Brain microvascular endothelial cell (primary cell): ENCODE results near the gene TRMT2A.

Experiments
- DNase-seq: peaks from one replicate; pipeline ENCODE4 v3.0.0-alpha.2; 2020
- H3K27ac ChIP-seq: fragments of 250-450 bp; sonication (Bioruptor Pico); 2 replicates; pipeline ENCODE4 v1.5.1; 2020; ENCODE audit warnings: mild to moderate bottlenecking, moderate library complexity
- H3K27me3 ChIP-seq: fragments of 250-450 bp; sonication (Bioruptor Pico); replicated peaks from 2 replicates; pipeline ENCODE4 v1.5.1; 2020; ENCODE audit warnings: mild to moderate bottlenecking
- H3K36me3 ChIP-seq: fragments of 250-450 bp; sonication (Bioruptor Pico); replicated peaks from 2 replicates; pipeline ENCODE4 v1.5.1; 2020; ENCODE audit warnings: mild to moderate bottlenecking
- H3K4me3 ChIP-seq: 2 replicates; pipeline ENCODE4 v1.5.1; 2011; ENCODE audit warnings: low read depth, mild to moderate bottlenecking, control low read depth, low read length, moderate library complexity
- CTCF ChIP-seq: IDR thresholded peaks from 2 replicates; pipeline ENCODE4 v1.5.1; 2011; ENCODE audit warnings: low read depth, mild to moderate bottlenecking, moderate library complexity, low read length, control low read depth, inconsistent platforms; ENCODE audit errors: missing control alignments
- in situ Hi-C: cut with HindIII; loops from 2 replicates; pipeline ENCODE4 v1.10.0; 2017; ENCODE audit warnings: low sequenced_read_pairs, low pct_ligation_motif_present

TRMT2A gene

GRCh38 chr22:20127318-20127868, 10.4 kb upstream of the TRMT2A start:
- no peak for DNase-seq
- Histone ChIP-seq H3K27me3 (no peaks in the 10 kb centered on the region), H3K4me3 (no peak overlapping the region), H3K36me3 (peaks cover 45% of the 10 kb centered on the region), H3K27ac (no peak overlapping the region)
- TF ChIP-seq CTCF = no peak
- in situ Hi-C loops = no loop called here

DNA sequence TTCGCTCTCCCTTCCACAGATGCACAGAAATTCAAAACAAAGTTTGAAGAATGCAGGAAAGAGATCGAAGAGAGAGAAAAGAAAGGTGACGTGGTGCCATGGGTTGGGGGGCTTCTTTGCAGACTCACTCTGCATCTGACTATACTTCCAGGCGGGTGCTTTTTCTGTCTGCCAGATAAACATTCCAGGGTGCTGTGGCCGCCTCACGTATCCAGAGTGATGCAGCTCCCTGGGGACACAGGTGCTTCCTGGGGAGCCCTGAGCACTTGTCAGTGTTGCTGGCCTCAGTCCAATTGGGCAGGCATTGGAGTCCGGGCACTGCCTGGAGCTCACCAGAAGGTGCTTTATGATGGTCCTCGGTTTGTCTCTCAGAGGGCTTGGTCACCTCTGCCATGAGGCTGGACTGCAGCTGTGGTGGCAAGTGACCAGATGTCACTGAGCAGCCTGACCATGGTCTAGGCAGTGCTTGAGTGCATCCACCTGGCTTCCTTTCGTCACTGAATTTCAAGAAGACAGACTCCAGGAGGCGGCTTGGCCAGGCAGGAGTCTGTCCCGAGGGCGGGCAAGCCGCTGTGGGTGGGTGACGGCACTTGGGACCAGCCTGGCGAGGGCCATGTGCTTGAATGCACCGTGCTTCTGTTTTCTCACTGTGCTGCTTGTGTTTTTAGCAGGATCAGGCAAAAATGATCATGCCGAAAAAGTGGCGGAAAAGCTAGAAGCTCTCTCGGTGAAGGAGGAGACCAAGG, 9.4 kb upstream of the TRMT2A start:
- TF ChIP-seq CTCF = no peak
- DNase-seq = no peak
- H3K4me3 ChIP-seq = no peak overlapping the region
- no peaks in the 10 kb centered on the region for H3K27me3 ChIP-seq
- H3K27ac ChIP-seq = no peak overlapping the region
- peaks cover 50% of the 10 kb centered on the region for H3K36me3 ChIP-seq
- in situ Hi-C loops = no loop called here

DNA sequence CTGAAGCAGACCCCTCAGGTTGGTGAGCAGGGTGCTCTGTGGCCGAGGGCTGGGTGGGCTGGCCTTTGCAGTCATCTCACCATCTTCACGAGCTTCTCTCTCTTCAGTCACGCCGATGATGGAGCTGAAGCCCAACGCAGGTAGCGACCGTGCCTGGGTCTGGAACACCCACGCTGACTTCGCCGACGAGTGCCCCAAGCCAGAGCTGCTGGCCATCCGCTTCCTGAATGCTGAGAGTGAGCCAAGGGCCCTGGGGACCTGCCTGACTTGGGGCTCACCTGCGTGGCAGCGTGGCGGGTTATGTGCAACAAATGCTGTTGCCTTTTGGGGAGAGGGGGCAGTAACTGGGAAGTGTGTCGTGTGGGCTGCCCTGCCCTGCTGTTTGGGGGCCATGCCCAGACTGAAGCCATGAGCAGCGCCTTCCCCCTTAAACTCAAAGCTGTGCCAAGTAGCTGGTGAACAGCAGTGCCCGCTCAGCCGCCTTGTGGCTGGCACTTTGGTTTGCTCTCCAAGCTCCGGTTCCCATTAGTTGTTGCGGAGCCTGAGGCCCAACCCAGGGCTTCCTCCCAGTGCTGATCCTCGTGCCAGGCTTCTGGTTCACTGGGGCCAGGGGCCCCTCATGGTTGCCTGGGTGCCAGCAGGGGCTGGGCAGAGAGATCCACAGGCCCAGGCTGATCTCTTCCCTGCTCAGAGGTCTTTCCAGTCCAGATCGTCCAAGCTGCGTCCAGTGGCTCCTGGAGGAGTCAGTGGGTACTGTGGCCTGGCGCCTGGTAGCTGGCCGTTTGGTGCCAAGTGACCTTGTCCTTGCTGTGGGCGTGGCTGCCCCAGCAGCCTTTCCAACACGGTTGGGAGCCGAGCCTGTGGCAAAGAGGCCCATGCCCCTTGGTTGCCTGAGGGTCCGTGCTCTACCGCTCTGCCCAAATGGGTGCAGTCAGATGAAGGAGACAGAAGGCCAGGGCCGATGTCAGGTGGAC, 8.5 kb upstream of the TRMT2A start:
- peaks cover 57% of the 10 kb centered on the region for H3K36me3 ChIP-seq
- no peak for DNase-seq
- no peak overlapping the region for H3K27ac ChIP-seq
- no peak for TF ChIP-seq CTCF
- H3K4me3 ChIP-seq = no peak overlapping the region
- in situ Hi-C loops = no loop called here
- no peaks in the 10 kb centered on the region for H3K27me3 ChIP-seq

DNA sequence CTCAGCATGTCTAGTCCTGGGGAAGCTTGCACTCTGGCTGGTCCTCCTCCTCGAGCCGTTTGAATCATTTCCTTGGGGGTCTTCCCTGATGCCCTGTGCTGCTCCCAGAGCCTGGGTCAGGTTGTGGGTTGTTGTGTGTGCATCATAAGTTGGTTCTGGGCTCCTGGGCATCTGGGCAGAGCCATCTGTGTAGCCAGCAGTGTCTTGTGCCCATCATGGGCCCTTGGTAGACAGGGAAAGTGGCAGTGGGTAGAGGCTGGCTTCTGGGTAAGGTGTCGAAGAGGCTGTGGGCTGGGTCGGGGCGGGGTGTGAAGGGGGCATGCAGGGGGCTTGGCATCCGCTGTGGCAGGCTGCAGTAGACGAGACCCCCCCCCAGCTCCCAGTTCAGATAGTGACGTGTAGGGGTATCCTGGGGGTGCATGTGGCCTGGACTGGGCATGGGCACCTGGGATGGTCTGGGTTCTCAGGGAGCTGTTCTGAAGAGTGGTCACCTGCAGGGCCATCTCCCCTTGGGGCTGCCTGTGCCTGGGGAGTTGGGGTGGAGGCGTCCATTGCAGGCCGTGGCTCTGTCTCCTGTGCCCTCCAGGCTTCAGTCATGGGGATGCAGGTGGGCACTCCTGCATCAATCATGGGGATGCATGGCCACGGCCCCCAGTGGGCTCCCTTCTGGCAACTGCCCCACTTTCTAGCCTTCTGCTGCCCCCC, 7.2 kb upstream of the TRMT2A start:
- TF ChIP-seq CTCF = no peak
- Histone ChIP-seq H3K27me3 (no peaks in the 10 kb centered on the region), H3K4me3 (no peak overlapping the region), H3K36me3 (peaks cover 70% of the 10 kb centered on the region), H3K27ac (no peak overlapping the region)
- no peak for DNase-seq
- in situ Hi-C loops = no loop called here

GRCh38 chr22:20123366-20124082, 6.5 kb upstream of the TRMT2A start:
- Histone ChIP-seq H3K27ac (no peak overlapping the region), H3K4me3 (no peak overlapping the region), H3K36me3 (peaks cover 74% of the 10 kb centered on the region), H3K27me3 (no peaks in the 10 kb centered on the region)
- in situ Hi-C loops = no loop called here
- TF ChIP-seq CTCF = no peak
- DNase-seq = no peak
